Activated CD8-positive, alpha-beta T cell treated with anti-CD3 and anti-CD28 coated beads for 36 hours (primary cell): ENCODE data around the gene MRPL43. TPM values are rescaled to one million over a fixed set of nuclear protein-coding genes. Genes with fewer than 3 reads are reported as not detected.

Experiments used
- ATAC-seq: fragments of 200-7000 bp; cut with Tn5 transposase; one replicate; pipeline ENCODE4 v1.10.0; 2021; ENCODE audit warnings: mild to moderate bottlenecking, moderate library complexity
- CTCF ChIA-PET: fragments of 350-600 bp; sonication (Branson Sonifier 250); formaldehyde crosslinking; loops from one replicate; lab custom pipeline; 2021; ENCODE audit warnings: antibody characterized with exemption; lab: Charles Lee
- POLR2A ChIA-PET: fragments of 350-600 bp; sonication (Branson Sonifier 250); formaldehyde crosslinking; loops from one replicate; lab custom pipeline; 2021; ENCODE audit warnings: antibody characterized with exemption; lab: Charles Lee
- DNase-seq: peaks from one replicate; pipeline ENCODE4 v3.0.0-alpha.2; 2020
- H3K27ac Mint-ChIP-seq: one replicate; pipeline ENCODE4 v1.8.0; 2021; ENCODE audit warnings: mild to moderate bottlenecking, mixed read lengths
- H3K27me3 Mint-ChIP-seq: one replicate; pipeline ENCODE4 v1.8.0; 2021; ENCODE audit warnings: mixed read lengths
- H3K36me3 Mint-ChIP-seq: one replicate; pipeline ENCODE4 v1.8.0; 2021; ENCODE audit warnings: low read depth, mixed read lengths
- H3K4me1 Mint-ChIP-seq: one replicate; pipeline ENCODE4 v1.8.0; 2021; ENCODE audit warnings: low read depth, mixed read lengths
- H3K4me3 Mint-ChIP-seq: one replicate; pipeline ENCODE4 v1.8.0; 2021; ENCODE audit warnings: mild to moderate bottlenecking, moderate library complexity, mixed read lengths
- H3K9me3 Mint-ChIP-seq: one replicate; pipeline ENCODE4 v1.8.0; 2021; ENCODE audit warnings: mixed read lengths
- intact Hi-C: fragments of 100-400 bp; cut with micrococcal nuclease; formaldehyde crosslinking; loops from one replicate; pipeline ENCODE4 v1.10.0; 2022
- total RNA-seq, 2 experiments: library from RNA; stranded (reverse); gene quantifications; one replicate each; pipeline ENCODE4 v1.2.3, GENCODE V29; 2021
- TF ChIP-seq, protein P1 (sequence below): fragments of 200-600 bp; IDR thresholded peaks from one replicate; pipeline ENCODE4 v1.8.0; 2022; ENCODE audit warnings: antibody characterized with exemption, mild to moderate bottlenecking

Gene MRPL43
- total RNA-seq, 2 experiments from 2014 or later: 46.0 to 50.9 TPM

DNA sequence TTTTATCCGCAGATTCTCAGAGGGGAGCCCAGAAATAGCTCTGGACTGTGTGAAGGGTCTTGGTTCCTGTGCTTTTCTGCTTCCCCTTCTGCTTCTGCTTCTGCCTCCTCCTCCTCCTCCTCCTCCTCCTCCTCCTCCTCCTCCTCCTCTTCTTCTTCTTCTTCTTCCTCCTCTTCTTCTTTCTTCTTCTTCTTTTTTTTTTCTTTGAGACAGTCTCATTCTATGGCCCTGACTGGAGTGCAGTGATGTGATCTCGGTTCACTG, 32.1 kb upstream of the MRPL43 start:
- TF ChIP-seq, protein P1, sequence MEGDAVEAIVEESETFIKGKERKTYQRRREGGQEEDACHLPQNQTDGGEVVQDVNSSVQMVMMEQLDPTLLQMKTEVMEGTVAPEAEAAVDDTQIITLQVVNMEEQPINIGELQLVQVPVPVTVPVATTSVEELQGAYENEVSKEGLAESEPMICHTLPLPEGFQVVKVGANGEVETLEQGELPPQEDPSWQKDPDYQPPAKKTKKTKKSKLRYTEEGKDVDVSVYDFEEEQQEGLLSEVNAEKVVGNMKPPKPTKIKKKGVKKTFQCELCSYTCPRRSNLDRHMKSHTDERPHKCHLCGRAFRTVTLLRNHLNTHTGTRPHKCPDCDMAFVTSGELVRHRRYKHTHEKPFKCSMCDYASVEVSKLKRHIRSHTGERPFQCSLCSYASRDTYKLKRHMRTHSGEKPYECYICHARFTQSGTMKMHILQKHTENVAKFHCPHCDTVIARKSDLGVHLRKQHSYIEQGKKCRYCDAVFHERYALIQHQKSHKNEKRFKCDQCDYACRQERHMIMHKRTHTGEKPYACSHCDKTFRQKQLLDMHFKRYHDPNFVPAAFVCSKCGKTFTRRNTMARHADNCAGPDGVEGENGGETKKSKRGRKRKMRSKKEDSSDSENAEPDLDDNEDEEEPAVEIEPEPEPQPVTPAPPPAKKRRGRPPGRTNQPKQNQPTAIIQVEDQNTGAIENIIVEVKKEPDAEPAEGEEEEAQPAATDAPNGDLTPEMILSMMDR: no peak
- CTCF ChIA-PET: interaction anchor here (0.7 to 7.3 kb wide), 22 partner anchors 8 to 123 kb away, joined by 3 to 178 read pairs (median 8); partner anchors contain the start of genes KAZALD1, LZTS2, PDZD7 and SEMA4G
- no peak overlapping the region for H3K27ac Mint-ChIP-seq
- H3K4me1 Mint-ChIP-seq: peaks cover 17% of the 10 kb centered on the region
- H3K4me3 Mint-ChIP-seq: no peak overlapping the region
- no peaks in the 10 kb centered on the region for H3K36me3 Mint-ChIP-seq
- H3K9me3 Mint-ChIP-seq: no peaks in the 10 kb centered on the region
- intact Hi-C loops: loop anchor here (2.0 kb wide), 1 partner anchor 41 kb away; the partner anchor contains the start of gene KAZALD1
- no peak for DNase-seq
- POLR2A ChIA-PET: interaction anchor here (1.2 to 1.5 kb wide), 3 partner anchors 11 to 23 kb away, joined by 3 to 4 read pairs (median 3); no protein-coding TSS in a partner anchor
- ATAC-seq: no peak
- H3K27me3 Mint-ChIP-seq: peaks cover 42% of the 10 kb centered on the region

DNA sequence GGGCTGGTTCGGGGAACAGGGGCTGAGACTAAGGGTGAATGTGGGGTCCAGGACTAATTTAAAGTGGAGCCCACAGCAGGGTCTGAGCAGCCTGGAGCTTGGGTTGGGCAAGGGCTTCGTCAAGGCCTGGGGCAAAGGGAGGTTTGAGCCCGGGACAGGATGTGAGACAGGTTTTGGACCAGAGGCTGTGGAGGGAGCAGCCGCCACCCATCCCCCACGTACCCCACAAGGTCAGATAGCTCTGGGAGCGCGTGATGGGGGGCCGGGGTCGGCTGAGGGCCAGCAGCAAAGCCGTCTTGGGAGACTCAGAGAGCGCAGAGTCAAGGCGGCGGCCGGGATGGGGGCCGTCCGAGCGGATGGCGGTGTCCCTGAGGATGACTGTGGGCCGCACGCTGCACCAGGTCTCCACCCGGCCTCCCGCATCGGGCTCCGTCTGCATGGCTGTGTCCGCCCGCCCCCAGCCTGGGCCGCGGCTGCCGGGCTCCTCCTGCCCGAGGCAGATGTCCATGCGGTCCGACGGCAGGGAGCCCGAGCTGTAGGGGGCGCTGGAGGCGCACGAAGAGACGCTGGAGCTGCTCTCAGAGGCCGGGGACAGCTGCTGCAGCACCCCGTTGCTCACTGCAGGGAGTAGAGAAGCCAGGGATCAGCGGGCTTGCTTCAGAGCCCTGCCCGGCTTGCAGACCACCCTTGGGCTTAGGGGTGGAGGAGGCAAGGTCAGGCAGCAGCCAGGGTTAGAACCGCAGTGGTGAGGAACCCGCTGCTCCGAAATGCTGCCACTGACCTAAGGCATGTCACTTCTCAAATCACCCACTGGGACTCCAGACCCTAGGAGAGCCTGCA, 31.5 kb upstream of the MRPL43 start:
- TF ChIP-seq, protein P1: peak; percentile 91
- H3K36me3 Mint-ChIP-seq: no peaks in the 10 kb centered on the region
- POLR2A ChIA-PET: interaction anchor here (1.2 to 1.5 kb wide), 4 partner anchors 12 to 24 kb away, joined by 3 to 4 read pairs (median 3); no protein-coding TSS in a partner anchor
- CTCF ChIA-PET: interaction anchor here (0.7 to 7.3 kb wide), 23 partner anchors 9 to 123 kb away, joined by 3 to 178 read pairs (median 7); partner anchors contain the start of genes KAZALD1, LZTS2, PDZD7 and SEMA4G
- no peak overlapping the region for H3K4me3 Mint-ChIP-seq
- H3K9me3 Mint-ChIP-seq: no peaks in the 10 kb centered on the region
- H3K27ac Mint-ChIP-seq: no peak overlapping the region
- H3K4me1 Mint-ChIP-seq: peaks cover 20% of the 10 kb centered on the region
- H3K27me3 Mint-ChIP-seq: peaks cover 42% of the 10 kb centered on the region
- DNase-seq: peak; percentile 93
- peak; percentile 87 for ATAC-seq
- intact Hi-C loops: loop anchor here (2.0 kb wide), 1 partner anchor 42 kb away; the partner anchor contains the start of gene KAZALD1

DNA sequence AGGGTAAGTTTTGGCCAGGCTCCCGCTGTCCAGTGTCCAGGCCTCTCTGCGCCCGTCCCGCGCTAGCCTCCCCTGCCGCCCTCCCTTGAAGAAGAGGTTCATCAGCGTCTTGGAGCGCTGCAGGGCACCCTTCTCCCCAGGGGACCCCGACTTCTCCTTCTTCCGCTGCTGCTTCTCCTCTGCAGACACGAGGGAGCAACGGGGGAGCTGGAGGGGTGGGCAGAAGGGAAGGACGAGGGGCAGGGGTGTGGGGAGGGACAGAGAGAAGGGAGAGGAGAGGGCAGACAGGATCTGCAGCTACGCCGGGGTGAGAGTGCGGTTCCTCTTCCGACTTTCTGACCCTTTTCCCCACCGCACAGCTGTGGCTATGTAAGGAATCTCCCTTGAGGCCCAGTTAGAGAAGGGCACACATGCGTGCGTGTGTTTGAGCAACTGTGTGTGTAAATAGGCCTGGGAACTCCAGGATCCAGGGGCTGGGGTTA, 30.9 kb upstream of the MRPL43 start:
- intact Hi-C loops: loop anchor here (2.0 kb wide), 1 partner anchor 43 kb away; the partner anchor contains the start of gene KAZALD1
- ATAC-seq (no peak), DNase-seq (no peak)
- Mint-ChIP-seq H3K27ac (no peak overlapping the region), H3K4me1 (peaks cover 24% of the 10 kb centered on the region), H3K27me3 (peaks cover 42% of the 10 kb centered on the region), H3K4me3 (no peak overlapping the region), H3K36me3 (no peaks in the 10 kb centered on the region), H3K9me3 (no peaks in the 10 kb centered on the region)
- ChIA-PET CTCF (interaction anchor here (1.1 to 7.3 kb wide), 16 partner anchors 9 to 124 kb away, joined by 3 to 178 read pairs (median 15); partner anchors contain the start of genes KAZALD1, LZTS2, PDZD7 and SEMA4G), POLR2A (interaction anchor here (1.2 to 1.4 kb wide), 2 partner anchors 12 to 15 kb away, joined by 3 read pairs; no protein-coding TSS in a partner anchor)
- TF ChIP-seq, protein P1: no peak

DNA sequence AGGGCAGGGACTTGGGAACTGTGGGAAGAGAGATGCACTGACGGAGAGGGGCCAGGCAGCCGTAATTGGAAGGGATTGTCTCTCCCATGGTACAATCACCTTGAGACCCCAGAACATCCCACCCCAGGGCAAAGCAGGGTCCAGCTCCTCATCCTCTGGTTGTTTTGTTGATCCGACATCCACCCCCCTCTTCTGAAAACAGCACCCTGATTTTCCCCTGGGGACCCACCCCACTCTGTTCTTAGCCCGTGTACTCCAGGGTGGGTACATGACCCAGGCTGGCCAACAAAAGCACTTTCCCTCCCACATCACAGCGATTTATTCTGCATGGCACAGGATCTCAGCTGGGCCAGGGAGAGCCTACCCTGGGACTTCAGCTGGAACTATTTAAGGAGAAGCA, 29.5 kb upstream of the MRPL43 start:
- intact Hi-C loops: no loop called here
- Mint-ChIP-seq H3K4me1 (peaks cover 31% of the 10 kb centered on the region), H3K27me3 (peaks cover 39% of the 10 kb centered on the region), H3K9me3 (no peaks in the 10 kb centered on the region), H3K27ac (no peak overlapping the region), H3K36me3 (no peaks in the 10 kb centered on the region), H3K4me3 (no peak overlapping the region)
- TF ChIP-seq, protein P1: no peak
- no peak for ATAC-seq
- POLR2A ChIA-PET: interaction anchor here (0.6 kb wide), 1 partner anchor 24 kb away, joined by 3 read pairs; no protein-coding TSS in a partner anchor
- CTCF ChIA-PET: interaction anchor here (0.9 to 7.3 kb wide), 10 partner anchors 11 to 274 kb away, joined by 3 to 178 read pairs (median 34); partner anchors contain the start of genes KAZALD1, LZTS2, PDZD7 and SEMA4G
- no peak for DNase-seq
